Spleen (tissue), 7 donors: Measurements from ENCODE around the gene PCDHGA9.

Source experiments
- POLR2A ChIP-seq, 3 donors: fragments of 450-650 bp; IDR thresholded peaks; one replicate each; pipeline ENCODE4 v1.5.1; 2017; ENCODE audit warnings: antibody characterized with exemption in 3 of 3, mild to moderate bottlenecking in 1 of 3
- TF ChIP-seq, protein P1 (sequence below), 11 experiments: fragments of 200-600 bp in 7 of 11; fragments of 450-650 bp in 4 of 11; sonication (generic) in 4 of 11; IDR thresholded peaks in 8 of 11; conservative IDR thresholded peaks in 3 of 11; 1 replicate in 7 of 11; 2 replicates in 4 of 11; pipeline versions ENCODE4 v1.4.0 to v1.8.0; 2016 to 2021; ENCODE audit warnings: antibody characterized with exemption in 11 of 11, inconsistent platforms in 4 of 11, mild to moderate bottlenecking in 1 of 11
- donor health status: DM: no; HTN: no; CAD: no; lungs with moderate emphysema.
- donor health status: DM: no; HTN: no; CAD: no.
- donor health status: DM: no; HTN: no; CAD: no.

DNA sequence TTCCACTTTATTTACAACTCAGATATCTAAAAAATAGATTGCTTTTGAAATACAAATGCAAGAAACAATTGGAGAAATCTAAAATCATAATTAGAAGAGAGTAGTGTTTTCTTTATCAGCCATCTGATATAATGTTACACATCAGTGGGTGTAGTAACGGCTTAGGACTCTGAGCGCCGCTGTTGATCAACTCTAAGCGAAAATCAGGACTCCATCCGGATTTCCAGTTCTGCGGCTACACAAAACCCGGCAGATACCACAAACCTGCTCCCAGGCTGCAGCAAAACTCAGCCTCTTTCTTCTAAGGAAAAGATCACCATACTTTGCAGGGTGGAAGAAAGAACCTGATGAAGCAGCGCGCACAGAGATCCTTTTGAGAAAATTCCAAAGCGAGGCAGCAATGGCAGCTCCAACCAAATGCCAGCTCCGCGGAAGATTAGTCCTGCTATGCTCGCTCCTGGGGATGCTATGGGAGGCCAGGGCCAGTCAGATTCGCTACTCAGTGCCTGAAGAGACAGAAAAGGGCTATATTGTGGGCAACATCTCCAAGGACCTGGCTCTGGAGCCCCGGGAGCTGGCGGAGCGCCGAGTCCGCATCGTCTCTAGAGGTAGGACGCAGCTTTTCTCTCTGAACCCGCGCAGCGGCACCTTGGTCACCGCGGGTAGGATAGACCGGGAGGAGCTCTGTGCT lies at the start of gene PCDHGA9:
- TF ChIP-seq, protein P1, sequence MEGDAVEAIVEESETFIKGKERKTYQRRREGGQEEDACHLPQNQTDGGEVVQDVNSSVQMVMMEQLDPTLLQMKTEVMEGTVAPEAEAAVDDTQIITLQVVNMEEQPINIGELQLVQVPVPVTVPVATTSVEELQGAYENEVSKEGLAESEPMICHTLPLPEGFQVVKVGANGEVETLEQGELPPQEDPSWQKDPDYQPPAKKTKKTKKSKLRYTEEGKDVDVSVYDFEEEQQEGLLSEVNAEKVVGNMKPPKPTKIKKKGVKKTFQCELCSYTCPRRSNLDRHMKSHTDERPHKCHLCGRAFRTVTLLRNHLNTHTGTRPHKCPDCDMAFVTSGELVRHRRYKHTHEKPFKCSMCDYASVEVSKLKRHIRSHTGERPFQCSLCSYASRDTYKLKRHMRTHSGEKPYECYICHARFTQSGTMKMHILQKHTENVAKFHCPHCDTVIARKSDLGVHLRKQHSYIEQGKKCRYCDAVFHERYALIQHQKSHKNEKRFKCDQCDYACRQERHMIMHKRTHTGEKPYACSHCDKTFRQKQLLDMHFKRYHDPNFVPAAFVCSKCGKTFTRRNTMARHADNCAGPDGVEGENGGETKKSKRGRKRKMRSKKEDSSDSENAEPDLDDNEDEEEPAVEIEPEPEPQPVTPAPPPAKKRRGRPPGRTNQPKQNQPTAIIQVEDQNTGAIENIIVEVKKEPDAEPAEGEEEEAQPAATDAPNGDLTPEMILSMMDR (IDR thresholded peaks at IDR 0.05 in 8 of 11, conservative IDR thresholded peaks at IDR 0.05 in 3 of 11): peak in 4 of 11 experiments; percentile 8 to 19 (median 16)
- TF ChIP-seq POLR2A (IDR thresholded peaks at IDR 0.05): no peak
